Stomach (tissue), 19 donors: ENCODE results near the gene DSEL. TPM values are rescaled to one million over a fixed set of nuclear protein-coding genes. Genes with fewer than 3 reads are reported as not detected.

Source experiments
- DNase-seq, 2 donors: peaks; one replicate each; pipeline versions ENCODE4 v3.0.0 to v3.0.0-alpha.2; 2013 to 2019
- H3K27ac ChIP-seq, 5 donors: fragments of 200-600 bp in 4 of 5; sonication (generic) in 4 of 5; one replicate each; pipeline ENCODE4 v1.5.1; 2013 to 2019; ENCODE audit warnings: mild to moderate bottlenecking in 1 of 5, moderate library complexity in 1 of 5
- H3K27me3 ChIP-seq, 3 donors: fragments of 200-600 bp; sonication (generic); one replicate each; pipeline ENCODE4 v1.5.1; 2017 to 2019; ENCODE audit warnings: mixed run types in 1 of 3
- H3K36me3 ChIP-seq, 4 donors: fragments of 200-600 bp; sonication (generic); 1 replicate in 3 of 4; 2 replicates in 1 of 4; pipeline ENCODE4 v1.5.1; 2016 to 2019
- H3K4me1 ChIP-seq, 4 donors: fragments of 200-600 bp; sonication (generic); one replicate each; pipeline ENCODE4 v1.5.1; 2016 to 2019
- H3K4me3 ChIP-seq, 4 donors: fragments of 200-600 bp; sonication (generic) in 3 of 4; one replicate each; pipeline ENCODE4 v1.5.1; 2016 to 2019; ENCODE audit warnings: mild to moderate bottlenecking in 1 of 4
- H3K9me3 ChIP-seq, 4 donors: fragments of 200-600 bp; sonication (generic); one replicate each; pipeline ENCODE4 v1.5.1; 2016 to 2019
- CTCF ChIP-seq, 7 experiments: fragments of 450-650 bp in 4 of 7; fragments of 200-600 bp in 3 of 7; sonication (generic) in 3 of 7; IDR thresholded peaks; one replicate each; pipeline ENCODE4 v1.5.1; 2016 to 2019; ENCODE audit warnings: antibody characterized with exemption in 7 of 7, control low read depth in 2 of 7, mild to moderate bottlenecking in 1 of 7
- EP300 ChIP-seq: sonication (generic); formaldehyde crosslinking; IDR thresholded peaks from one replicate; pipeline ENCODE4 v1.6.1; 2017; ENCODE audit warnings: antibody characterized with exemption
- POLR2A ChIP-seq, 4 donors: fragments of 450-650 bp; IDR thresholded peaks; one replicate each; pipeline ENCODE4 v1.6.1; 2016; ENCODE audit warnings: antibody characterized with exemption in 4 of 4, control low read depth in 2 of 4, mild to moderate bottlenecking in 1 of 4, moderate library complexity in 1 of 4
- POLR2AphosphoS5 ChIP-seq, 3 donors: sonication (generic); formaldehyde crosslinking; IDR thresholded peaks; one replicate each; pipeline ENCODE4 v1.6.1; 2016; ENCODE audit warnings: antibody characterized with exemption in 3 of 3
- WGBS, 5 donors: extraction: QIAGEN DNeasy Blood & Tissue Kit in 3 of 5; methylation state at CpG; one replicate each; pipeline versions ENCODE4 v1.1.5 to v1.1.7; 2013 to 2018; 5-methylcytosine and 5-hydroxymethylcytosine counted together
- intact Hi-C: fragments of 100-400 bp; cut with DNase I; formaldehyde crosslinking; loops from one replicate; pipeline ENCODE4 v1.15.1; 2023; ENCODE audit warnings: low total_unique reads
- long read RNA-seq, 10 donors: transcript quantifications; one replicate each; lab custom pipeline, GENCODE V29; 2026
- polyA plus RNA-seq, 3 donors: library from polyadenylated mRNA; stranded (reverse); fragments of 200-250 nt; gene quantifications; one replicate each; pipeline ENCODE4 v1.2.3, GENCODE V29; 2013
- total RNA-seq, 5 donors: library from RNA; depleted of rRNA; stranded (reverse); fragments of >200 nt; gene quantifications; one replicate each; pipeline versions ENCODE4 v1.1.0 to v1.2.3, GENCODE V29; 2014 to 2016
- donor health status: healthy with polysubstance abuse.
- donor health status: Bipolar disorder and iron deficiency.
- donor health status: healthy.

DSEL gene
- total RNA-seq = 10 to 100 TPM in 1 of 5 donors, 1 to 10 TPM in 4; 3.5 to 23.9 (median 6.2) TPM
- under 1 TPM; 0.78 to 0.93 (median 0.92) TPM for polyA plus RNA-seq
- long read RNA-seq, donor 1, full-length matches to known transcripts = 3 of 3 reads
- long read RNA-seq, donor 1, partial matches to known transcripts = 0 of 3 reads
- long read RNA-seq, donor 1, other reads (novel, unspliced or antisense) = 0 of 3 reads
- long read RNA-seq, donor 2, full-length matches to known transcripts = 5 of 5 reads
- long read RNA-seq, donor 2, partial matches to known transcripts = 0 of 5 reads
- long read RNA-seq, donor 2, other reads (novel, unspliced or antisense) = 0 of 5 reads
- long read RNA-seq, donor 3 = 0 reads
- long read RNA-seq, donor 4, full-length matches to known transcripts = 1 of 1 reads
- long read RNA-seq, donor 4, partial matches to known transcripts = 0 of 1 reads
- long read RNA-seq, donor 4, other reads (novel, unspliced or antisense) = 0 of 1 reads
- long read RNA-seq, donor 5, full-length matches to known transcripts = 9 of 9 reads
- long read RNA-seq, donor 5, partial matches to known transcripts = 0 of 9 reads
- long read RNA-seq, donor 5, other reads (novel, unspliced or antisense) = 0 of 9 reads
- long read RNA-seq, donor 6, full-length matches to known transcripts = 2 of 2 reads
- long read RNA-seq, donor 6, partial matches to known transcripts = 0 of 2 reads
- long read RNA-seq, donor 6, other reads (novel, unspliced or antisense) = 0 of 2 reads
- long read RNA-seq, donor 7, full-length matches to known transcripts = 5 of 5 reads
- long read RNA-seq, donor 7, partial matches to known transcripts = 0 of 5 reads
- long read RNA-seq, donor 7, other reads (novel, unspliced or antisense) = 0 of 5 reads
- long read RNA-seq, donor 8, full-length matches to known transcripts = 5 of 5 reads
- long read RNA-seq, donor 8, partial matches to known transcripts = 0 of 5 reads
- long read RNA-seq, donor 8, other reads (novel, unspliced or antisense) = 0 of 5 reads
- long read RNA-seq, donor 9, full-length matches to known transcripts = 6 of 6 reads
- long read RNA-seq, donor 9, partial matches to known transcripts = 0 of 6 reads
- long read RNA-seq, donor 9, other reads (novel, unspliced or antisense) = 0 of 6 reads
- long read RNA-seq, donor 10 = 0 reads

DNA sequence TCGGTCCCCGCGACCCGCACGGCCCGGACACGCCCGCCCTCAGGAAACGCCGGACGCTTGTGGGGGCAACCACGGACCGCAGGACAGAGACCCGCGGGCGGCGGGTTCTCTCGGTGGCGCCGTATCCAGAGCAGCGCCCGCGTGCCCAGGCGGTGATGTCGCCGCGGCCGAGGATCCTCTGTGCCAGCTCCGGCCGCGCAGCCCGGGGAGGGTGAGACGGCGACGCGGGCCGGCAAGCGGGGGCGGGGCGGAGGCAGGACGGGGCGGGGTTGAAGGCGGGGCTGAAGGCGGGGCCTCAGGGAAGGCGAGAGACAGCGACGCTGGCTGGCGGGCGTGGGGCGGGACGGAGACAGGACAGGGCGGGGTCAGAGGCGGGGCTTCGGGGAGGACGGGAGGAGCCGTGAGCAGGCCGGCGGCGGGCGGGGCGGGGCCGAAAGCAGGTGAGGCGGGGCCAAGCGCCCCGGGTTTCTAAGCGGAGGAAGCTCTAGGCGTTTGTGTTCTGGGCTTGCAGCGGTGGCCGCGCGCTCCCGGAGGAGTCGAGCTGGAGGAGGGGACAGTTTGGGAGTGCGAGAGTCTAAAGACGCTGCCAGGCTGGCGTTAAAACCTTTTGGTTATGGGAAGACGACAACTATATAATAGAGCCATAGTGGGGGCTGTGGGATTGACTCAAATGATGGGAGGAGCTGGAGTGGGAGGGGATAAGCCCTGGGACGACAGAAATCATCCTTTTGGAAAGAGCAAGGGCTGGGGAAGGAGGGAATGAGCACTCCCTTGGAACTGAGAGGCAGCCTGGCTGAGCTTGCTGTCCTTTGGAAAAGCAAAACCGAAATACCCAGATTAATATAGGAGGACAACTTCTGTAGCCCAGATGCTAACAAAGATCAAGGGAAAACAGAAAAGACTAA lies at the start of gene DSEL:
Gene DSEL (minus strand): TSS at position 182 of the 905 bp plus-strand sequence. CDS start 2,112 bp downstream, outside the sequence.
- WGBS, 5 donors = 0 to 2% (median 1%) methylated on average over 47 to 79 of the region's 79 CpGs
- Histone ChIP-seq H3K36me3 (no peaks in the 10 kb centered on the region), H3K27ac (peak within 1 kb of the TSS; percentile 89 to 93 (median 89)), H3K4me1 (peaks cover 6 to 39% (median 14%) of the 10 kb centered on the region in 4 donors), H3K27me3 (no peaks in the 10 kb centered on the region), H3K4me3 (peak within 1 kb of the TSS; percentile 80 to 90 (median 84)), H3K9me3 (no peaks in the 10 kb centered on the region)
- intact Hi-C loops = no loop called here
- TF ChIP-seq CTCF (IDR thresholded peaks at IDR 0.05) = no peak
- TF ChIP-seq POLR2AphosphoS5 (IDR thresholded peaks at IDR 0.05) = peak; percentile 21 to 79 (median 55)
- peak; percentile 98 to 99 for DNase-seq

DNA sequence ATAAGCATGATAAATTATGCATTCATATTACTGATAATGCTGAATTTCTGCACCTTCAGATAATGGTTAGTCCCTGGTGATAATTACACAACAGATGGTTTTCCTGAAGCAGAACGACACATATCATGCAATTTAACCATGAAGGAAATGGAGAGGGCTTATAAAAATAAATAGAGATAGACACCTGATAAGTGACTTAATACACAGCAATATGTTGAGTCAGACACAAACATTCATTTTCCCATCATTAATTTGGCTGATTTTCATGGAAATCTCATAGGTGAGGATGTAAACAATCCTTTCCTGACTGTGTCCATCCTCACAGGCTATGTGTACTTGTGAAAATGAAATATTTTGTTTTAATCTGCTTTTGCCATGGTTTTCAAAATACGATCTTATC lies 36.9 kb upstream of the DSEL start:
- peak in 1 of 2 donors; percentile 2 for DNase-seq
- Histone ChIP-seq H3K27me3 (no peaks in the 10 kb centered on the region), H3K27ac (no peak overlapping the region), H3K36me3 (no peaks in the 10 kb centered on the region), H3K4me3 (no peak overlapping the region), H3K4me1 (no peaks in the 10 kb centered on the region), H3K9me3 (no peaks in the 10 kb centered on the region)
- no peak for TF ChIP-seq POLR2AphosphoS5 (IDR thresholded peaks at IDR 0.05)
- no peak for TF ChIP-seq CTCF (IDR thresholded peaks at IDR 0.05)
- TF ChIP-seq EP300 = no peak
- TF ChIP-seq POLR2A (IDR thresholded peaks at IDR 0.05) = no peak
- 55 to 66% (median 59%) methylated on average over 2 of the region's 2 CpGs for WGBS, 5 donors
- intact Hi-C loops = no loop called here

- TF ChIP-seq POLR2A (IDR thresholded peaks at IDR 0.05) = no peak
- TF ChIP-seq CTCF (IDR thresholded peaks at IDR 0.05) = no peak
- TF ChIP-seq POLR2AphosphoS5 (IDR thresholded peaks at IDR 0.05) = no peak
- no peak for TF ChIP-seq EP300
- 62 to 72% (median 67%) methylated on average over 3 of the region's 3 CpGs for WGBS, 5 donors
- H3K4me3 ChIP-seq = no peak overlapping the region
- no peaks in the 10 kb centered on the region for H3K9me3 ChIP-seq
- no peaks in the 10 kb centered on the region for H3K27me3 ChIP-seq
- H3K27ac ChIP-seq = no peak overlapping the region
- no peaks in the 10 kb centered on the region for H3K4me1 ChIP-seq
- H3K36me3 ChIP-seq = no peaks in the 10 kb centered on the region
- no peak for DNase-seq
- intact Hi-C loops = no loop called here
Observed at GRCh38 chr18:67550872-67551520, 34.5 kb upstream of the DSEL start.
